Rectal smooth muscle tissue (tissue), 1 donor: ENCODE measurements around the gene FOXD4.
"Not testable (repeated sequence)": the region's sequence is repeated elsewhere in the genome, so short reads cannot be mapped to it uniquely, and the experiment has no call there.

Experiments
- H3K27ac ChIP-seq: one replicate; pipeline ENCODE4 v1.7.0; 2013; ENCODE audit warnings: low read depth, low read length, inconsistent platforms
- H3K27me3 ChIP-seq: one replicate; pipeline ENCODE4 v1.7.0; 2013; ENCODE audit warnings: low read length; ENCODE audit not compliant: control insufficient read depth, insufficient read depth
- H3K36me3 ChIP-seq: one replicate; pipeline ENCODE4 v1.7.0; 2013; ENCODE audit warnings: low read length; ENCODE audit not compliant: control insufficient read depth, insufficient read depth
- H3K4me1 ChIP-seq: one replicate; pipeline ENCODE4 v1.7.0; 2013; ENCODE audit warnings: low read length; ENCODE audit not compliant: control insufficient read depth, insufficient read depth
- H3K4me3 ChIP-seq: one replicate; pipeline ENCODE4 v1.7.0; 2013; ENCODE audit warnings: low read length
- H3K9ac ChIP-seq: one replicate; pipeline ENCODE4 v1.7.0; 2013; ENCODE audit warnings: low read length

The FOXD4 gene

DNA sequence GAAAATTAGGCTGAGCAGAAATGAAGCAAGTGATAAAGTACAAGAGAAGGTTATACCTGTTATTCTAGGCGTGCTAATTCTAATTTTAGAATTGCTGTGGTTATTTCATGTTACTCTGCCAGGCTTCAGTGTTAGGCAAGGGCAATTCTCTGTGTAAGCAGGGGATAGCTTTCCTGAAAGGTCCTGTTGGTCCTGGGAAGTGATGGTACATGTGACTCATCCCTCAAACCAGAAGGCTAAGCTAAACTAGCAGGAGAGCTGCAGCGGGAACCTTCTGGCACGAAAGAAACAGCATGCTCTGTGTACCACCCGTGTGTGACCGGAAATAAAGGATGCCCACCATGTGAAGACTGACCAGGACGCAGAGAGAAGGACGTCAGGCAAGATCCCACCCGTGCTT, 8.7 kb downstream of the FOXD4 start:
- not testable (repeated sequence) for H3K27ac ChIP-seq, H3K4me3 ChIP-seq, H3K36me3 ChIP-seq, H3K4me1 ChIP-seq, H3K9ac ChIP-seq
- H3K27me3 ChIP-seq = peaks cover 11% of the 10 kb centered on the region

DNA sequence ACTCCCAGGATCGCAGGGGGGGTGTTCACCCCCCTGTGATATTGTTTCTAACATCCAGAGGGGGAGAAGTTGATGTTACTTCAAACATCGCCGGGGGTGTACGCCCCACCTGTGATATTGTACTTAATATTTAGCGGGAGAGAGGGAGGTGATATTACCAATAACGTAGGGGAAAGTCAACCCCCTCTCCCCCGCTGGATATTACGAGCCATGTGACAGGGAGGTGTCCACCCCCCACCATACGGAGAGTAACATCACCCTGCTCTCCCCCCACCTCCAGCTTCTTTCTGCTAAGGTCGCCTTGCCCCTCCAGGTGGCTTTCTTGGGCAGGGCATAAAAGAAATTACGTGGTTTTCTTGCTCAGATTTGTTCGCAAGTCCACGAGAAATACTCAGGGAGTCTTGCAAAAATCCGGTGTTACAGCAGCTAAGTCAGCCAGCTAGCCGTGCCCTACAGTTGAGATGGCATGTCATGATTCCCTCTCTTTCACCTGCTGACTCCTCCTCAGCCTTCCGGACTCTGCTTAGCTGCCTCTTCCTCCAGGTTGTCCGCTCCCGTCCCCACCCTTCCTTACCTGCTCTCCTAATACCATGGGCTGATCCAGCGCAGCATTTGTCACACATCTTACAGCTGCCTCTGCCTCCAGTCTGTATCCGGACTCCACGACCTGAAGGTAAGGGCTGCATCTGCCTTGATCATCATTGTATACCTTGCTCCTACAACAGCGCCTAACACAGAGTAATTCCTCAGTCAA, 9.3 kb downstream of the FOXD4 start:
- not testable (repeated sequence) for H3K9ac ChIP-seq, H3K4me3 ChIP-seq, H3K4me1 ChIP-seq, H3K36me3 ChIP-seq, H3K27ac ChIP-seq, H3K27me3 ChIP-seq

DNA sequence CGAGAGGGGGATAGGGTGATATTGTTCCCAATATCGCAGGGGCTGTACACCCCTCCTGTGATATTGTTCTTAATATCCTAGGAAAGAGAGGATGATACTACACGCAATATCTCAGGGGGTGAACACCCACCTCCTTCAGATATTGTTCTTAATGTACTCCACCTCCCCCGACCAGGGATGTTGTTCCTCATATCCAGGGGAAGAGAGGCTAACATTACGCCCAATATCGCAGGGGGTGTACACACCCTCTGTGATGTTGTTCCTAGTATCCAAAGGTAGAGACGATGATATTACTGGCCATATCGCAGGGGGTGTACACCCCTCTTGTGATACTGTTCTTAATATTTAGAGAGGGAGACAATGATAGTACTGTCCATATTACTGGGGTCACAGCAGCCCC, 12.2 kb downstream of the FOXD4 start:
- H3K27me3 ChIP-seq, H3K4me1 ChIP-seq, H3K27ac ChIP-seq, H3K9ac ChIP-seq, H3K4me3 ChIP-seq, H3K36me3 ChIP-seq: not testable (repeated sequence)

DNA sequence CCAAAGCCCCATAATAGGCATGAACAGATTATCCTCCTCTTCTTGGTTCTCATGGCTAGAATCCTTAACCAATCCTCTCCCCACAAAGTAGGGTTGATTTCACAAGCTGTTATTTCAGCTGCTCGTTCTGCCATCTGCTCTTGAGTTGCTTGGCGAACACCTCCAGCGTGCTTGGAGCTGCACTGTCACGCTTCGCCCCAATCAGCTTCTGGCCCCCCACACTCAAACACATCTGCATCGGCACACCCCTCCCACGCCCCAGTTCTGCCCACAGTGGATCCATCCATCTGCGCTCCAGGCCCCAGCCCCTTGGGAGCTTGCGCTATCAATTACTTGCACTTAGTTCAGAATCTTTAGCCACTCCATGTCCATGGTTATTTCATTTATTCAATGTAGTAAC, 17.8 kb downstream of the FOXD4 start:
- H3K36me3 ChIP-seq, H3K27me3 ChIP-seq, H3K4me3 ChIP-seq, H3K9ac ChIP-seq, H3K4me1 ChIP-seq, H3K27ac ChIP-seq: not testable (repeated sequence)

DNA sequence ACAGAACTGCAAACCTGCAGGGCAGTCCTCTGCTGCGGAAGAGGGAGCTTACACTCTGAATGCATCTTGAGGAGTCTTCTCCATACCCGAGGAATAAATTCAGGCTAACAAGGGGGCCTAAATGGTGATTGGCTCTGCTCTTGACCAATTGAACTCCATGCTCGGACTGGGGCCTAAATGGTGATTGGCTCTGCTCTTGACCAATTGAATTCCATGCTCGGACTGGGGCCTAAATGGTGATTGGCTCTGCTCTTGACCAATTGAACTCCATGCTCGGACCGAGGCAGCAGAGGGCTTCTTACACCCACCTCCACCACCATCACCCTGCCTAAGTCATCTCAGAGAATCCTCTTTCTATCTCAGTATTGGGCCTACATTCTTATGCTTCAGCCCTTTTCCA, 18.4 kb downstream of the FOXD4 start:
- not testable (repeated sequence) for H3K36me3 ChIP-seq, H3K4me1 ChIP-seq, H3K9ac ChIP-seq, H3K27me3 ChIP-seq, H3K27ac ChIP-seq, H3K4me3 ChIP-seq

DNA sequence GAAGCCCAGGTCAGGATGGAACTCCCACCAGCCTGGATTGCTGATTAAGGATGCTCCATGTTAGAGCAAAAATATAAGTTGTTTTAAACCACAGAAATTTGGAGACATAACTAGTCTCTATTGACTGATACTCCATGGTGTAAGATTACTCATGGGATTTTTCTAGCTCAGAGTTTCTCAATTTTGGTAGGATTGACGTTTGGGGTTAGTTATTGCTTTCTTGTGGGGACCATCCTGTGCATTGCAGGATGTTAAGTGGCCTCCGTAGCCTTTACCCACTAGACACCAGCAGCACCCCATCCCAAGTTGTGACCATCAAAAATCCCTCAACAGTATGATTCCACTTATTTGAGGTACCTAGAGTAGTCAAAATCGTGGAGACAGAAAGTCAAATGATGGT, 19.4 kb downstream of the FOXD4 start:
- not testable (repeated sequence) for H3K36me3 ChIP-seq, H3K27ac ChIP-seq, H3K27me3 ChIP-seq, H3K4me1 ChIP-seq, H3K9ac ChIP-seq, H3K4me3 ChIP-seq

DNA sequence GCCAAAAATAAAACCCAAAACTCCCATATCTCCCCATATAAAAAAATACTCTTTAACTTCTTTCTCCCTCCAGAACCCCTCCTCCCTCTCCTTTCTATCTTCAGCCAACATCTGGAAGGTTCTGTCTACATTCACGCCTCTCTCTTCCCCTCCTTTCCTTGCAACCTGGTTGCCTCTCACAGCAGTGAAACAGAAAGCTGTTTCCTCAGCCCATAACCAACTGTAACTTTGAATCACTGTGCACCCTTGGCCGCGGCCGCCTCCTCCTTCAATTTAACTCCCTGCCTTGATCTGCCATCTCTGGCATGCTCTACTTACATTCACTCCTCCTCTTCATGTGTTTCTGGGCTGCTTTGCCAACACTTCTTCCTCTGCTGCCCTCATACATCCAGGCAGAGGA, 23.2 kb downstream of the FOXD4 start:
- not testable (repeated sequence) for H3K4me1 ChIP-seq, H3K36me3 ChIP-seq, H3K4me3 ChIP-seq, H3K27ac ChIP-seq, H3K9ac ChIP-seq, H3K27me3 ChIP-seq

DNA sequence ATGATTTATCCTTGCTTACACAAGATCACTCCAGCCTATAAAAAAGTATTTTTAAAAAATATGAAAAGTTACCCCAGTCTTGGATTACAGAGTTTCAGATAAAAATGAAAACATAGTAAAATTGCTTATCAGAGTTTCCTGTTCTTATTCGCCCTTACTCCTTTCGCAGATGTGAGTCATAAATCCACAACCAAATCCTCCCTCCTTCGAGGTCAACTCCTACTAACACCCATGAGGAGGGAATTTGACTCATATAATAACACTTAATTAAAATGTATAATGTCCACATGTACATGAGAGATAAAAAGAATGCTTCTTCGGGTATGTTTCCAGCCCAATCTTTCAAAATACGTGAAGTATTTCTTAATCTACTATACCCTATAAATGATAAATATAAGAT, 23.9 kb downstream of the FOXD4 start:
- H3K27me3 ChIP-seq, H3K27ac ChIP-seq, H3K36me3 ChIP-seq, H3K4me3 ChIP-seq, H3K9ac ChIP-seq, H3K4me1 ChIP-seq: not testable (repeated sequence)

DNA sequence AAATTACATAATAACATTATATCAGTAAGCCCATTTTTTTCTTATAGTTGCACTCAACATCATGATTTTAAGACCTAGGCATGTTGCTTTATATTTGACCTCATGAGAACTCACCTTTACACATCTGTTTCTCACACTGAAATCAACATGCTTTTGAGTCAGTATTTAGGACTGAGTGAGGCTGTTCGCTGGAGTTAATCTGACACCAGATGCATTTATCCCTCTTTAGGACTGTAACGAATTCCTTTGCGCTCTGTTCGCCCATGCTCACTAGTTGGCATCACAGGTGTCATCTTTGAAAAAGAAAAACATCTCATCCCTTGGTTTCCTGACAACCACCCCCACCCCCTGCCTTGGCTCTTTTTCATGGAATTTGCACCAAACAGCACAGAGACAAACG, 24.3 kb downstream of the FOXD4 start:
- H3K36me3 ChIP-seq, H3K27ac ChIP-seq, H3K4me1 ChIP-seq, H3K9ac ChIP-seq, H3K27me3 ChIP-seq, H3K4me3 ChIP-seq: not testable (repeated sequence)

DNA sequence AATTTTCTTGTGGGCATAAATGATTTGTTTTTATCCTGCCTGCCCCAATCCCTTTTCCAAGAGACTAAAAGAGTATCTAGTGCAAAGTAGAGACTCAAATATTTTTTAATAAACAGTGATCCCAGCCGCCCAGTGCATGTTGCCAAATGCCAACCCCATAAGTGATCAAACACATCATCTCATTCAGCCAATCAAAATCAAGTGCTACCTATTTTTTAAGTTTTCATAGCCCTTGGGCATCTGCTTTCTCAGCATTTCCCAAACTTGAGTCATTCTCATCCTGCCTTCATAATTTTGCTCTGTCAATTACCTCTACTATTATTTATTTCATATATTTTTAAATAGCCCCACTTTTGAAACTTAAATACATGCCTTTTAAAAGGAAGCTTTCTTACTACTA, 27.4 kb downstream of the FOXD4 start:
- not testable (repeated sequence) for H3K27ac ChIP-seq, H3K36me3 ChIP-seq, H3K9ac ChIP-seq, H3K27me3 ChIP-seq, H3K4me1 ChIP-seq, H3K4me3 ChIP-seq

DNA sequence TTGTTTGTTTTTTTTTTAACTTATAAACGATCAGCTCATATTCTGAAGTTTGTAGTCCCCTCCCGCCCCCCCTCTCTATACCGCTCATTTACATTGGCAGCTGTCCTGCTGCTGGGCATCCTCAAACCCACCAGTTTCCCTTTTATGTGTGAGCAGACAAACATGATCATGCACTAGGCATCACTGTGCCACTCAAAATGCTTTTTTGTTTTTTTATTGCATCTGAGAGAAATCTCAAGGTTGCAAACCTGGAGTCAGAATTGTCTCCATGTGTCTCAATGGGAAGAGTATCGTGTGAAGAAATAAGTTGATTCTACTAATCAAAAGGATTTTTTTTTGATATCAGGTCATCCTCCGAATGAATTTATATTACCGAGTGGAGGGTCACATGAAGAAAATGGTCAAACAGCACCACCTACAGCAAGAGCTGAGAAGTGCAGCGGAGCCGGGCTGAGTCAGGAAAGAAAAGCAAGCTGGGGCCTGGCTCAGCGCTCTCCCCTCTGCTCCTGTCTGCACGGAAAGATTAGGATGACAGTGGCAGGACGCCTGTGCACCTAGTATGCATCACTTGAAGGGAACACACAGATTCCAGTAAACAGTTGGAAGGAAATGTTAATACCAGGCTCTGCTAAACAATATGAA, 29.7 kb downstream of the FOXD4 start:
- H3K36me3 ChIP-seq, H3K27ac ChIP-seq, H3K4me3 ChIP-seq, H3K27me3 ChIP-seq, H3K4me1 ChIP-seq, H3K9ac ChIP-seq: not testable (repeated sequence)

DNA sequence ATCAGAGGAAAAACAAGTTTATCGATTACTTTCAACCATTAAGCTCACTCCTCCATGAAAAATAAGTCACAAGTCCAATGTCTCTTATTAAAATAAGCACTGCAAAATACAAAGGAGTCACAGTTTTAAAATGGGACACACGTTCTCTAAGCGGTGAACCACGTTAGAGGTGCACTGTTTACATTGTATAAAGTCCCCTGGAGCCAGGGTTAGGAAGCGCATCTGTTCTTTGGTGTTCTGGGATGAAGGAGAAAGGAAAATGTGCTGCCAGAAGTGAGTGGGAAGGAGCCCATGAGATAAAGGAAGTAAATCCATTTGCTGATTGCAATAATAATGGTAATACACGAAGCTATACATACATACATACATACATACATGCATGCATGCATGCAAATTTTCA, 30.4 kb downstream of the FOXD4 start:
- H3K27ac ChIP-seq, H3K4me3 ChIP-seq, H3K27me3 ChIP-seq, H3K4me1 ChIP-seq, H3K9ac ChIP-seq, H3K36me3 ChIP-seq: not testable (repeated sequence)

DNA sequence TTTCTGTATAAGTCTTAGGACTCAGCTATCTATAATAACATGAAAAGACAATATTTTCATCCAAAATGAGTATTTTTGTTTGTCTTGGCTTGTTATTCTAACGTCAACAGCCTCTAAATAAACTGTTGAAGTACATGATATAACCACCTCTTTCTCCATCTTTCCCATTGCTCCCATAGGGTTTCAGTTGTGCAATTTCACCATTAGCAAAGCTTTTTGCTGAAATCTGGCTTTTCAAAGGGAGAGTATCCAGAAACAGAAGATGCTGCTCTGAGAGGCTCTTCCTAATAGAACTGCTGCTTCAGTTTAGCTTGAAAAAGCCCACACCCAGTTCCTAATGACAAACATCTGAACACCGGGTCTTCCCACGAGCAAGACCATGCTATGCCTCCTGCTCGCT, 31.1 kb downstream of the FOXD4 start:
- H3K27me3 ChIP-seq, H3K36me3 ChIP-seq, H3K4me1 ChIP-seq, H3K9ac ChIP-seq, H3K27ac ChIP-seq, H3K4me3 ChIP-seq: not testable (repeated sequence)
